NB4 (cell line): Measurements from ENCODE around the gene MED29.

Experiments
- MAX ChIP-seq: IDR thresholded peaks from 2 replicates; pipeline ENCODE4 v1.6.1; 2011; ENCODE audit warnings: low read depth, low read length
- MYC ChIP-seq: IDR thresholded peaks from 2 replicates; pipeline ENCODE4 v1.6.1; 2011; ENCODE audit warnings: low read depth, low read length
- POLR2A ChIP-seq: IDR thresholded peaks from 2 replicates; pipeline ENCODE4 v1.6.1; 2011; ENCODE audit warnings: mild to moderate bottlenecking; ENCODE audit not compliant: insufficient read length; ENCODE audit errors: extremely low read depth
- TF ChIP-seq, protein P1 (sequence below): IDR thresholded peaks from one replicate; pipeline ENCODE4 v1.5.1; 2012; ENCODE audit warnings: low read depth, low read length

GRCh38 chr19:39359026-39359425 lies 32.2 kb upstream of the MED29 start:
- TF ChIP-seq POLR2A: no peak
- TF ChIP-seq, protein P1, sequence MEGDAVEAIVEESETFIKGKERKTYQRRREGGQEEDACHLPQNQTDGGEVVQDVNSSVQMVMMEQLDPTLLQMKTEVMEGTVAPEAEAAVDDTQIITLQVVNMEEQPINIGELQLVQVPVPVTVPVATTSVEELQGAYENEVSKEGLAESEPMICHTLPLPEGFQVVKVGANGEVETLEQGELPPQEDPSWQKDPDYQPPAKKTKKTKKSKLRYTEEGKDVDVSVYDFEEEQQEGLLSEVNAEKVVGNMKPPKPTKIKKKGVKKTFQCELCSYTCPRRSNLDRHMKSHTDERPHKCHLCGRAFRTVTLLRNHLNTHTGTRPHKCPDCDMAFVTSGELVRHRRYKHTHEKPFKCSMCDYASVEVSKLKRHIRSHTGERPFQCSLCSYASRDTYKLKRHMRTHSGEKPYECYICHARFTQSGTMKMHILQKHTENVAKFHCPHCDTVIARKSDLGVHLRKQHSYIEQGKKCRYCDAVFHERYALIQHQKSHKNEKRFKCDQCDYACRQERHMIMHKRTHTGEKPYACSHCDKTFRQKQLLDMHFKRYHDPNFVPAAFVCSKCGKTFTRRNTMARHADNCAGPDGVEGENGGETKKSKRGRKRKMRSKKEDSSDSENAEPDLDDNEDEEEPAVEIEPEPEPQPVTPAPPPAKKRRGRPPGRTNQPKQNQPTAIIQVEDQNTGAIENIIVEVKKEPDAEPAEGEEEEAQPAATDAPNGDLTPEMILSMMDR: no peak
- no peak for TF ChIP-seq MYC
- TF ChIP-seq MAX: no peak
